ENCODE data around the gene PPP2R2B.

PPP2R2B gene

DNA sequence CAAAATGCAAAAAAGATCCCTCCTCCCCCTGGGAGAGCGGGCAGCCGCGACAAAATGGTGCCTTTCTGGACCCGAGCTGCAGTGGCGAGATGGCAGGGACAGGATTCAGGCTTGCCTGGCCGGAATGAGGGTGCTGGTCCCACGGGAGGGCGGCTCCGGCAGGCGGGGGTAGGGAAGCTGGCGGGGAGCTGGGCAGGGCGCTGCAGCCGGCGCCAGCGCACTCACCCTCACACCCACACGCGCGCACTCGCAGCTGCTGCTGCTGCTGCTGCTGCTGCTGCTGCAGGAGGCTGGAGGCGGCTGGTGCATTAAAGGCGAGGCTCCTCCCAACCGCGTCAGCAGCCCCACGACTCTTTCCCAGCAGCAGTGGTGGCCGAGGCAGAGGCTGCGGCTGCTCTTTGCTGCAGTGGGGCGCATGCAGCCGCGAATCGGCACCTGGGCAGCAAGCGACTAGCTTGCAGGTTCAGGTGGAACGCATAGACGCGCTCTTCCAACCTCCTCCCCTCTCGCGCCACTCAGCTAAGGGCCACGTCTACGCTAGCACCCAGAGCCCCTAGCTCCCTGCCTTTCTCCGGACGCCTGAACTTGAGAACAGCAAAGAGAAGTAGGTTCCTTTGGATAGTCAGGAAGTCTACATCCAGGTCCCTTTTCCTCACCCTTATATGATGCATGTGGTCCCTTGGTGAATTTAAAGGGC is at the start of gene PPP2R2B:
PPP2R2B (minus strand) TSS at position 282 of the 697 bp plus-strand sequence.
- peak; percentile 33 for DNase-seq

DNA sequence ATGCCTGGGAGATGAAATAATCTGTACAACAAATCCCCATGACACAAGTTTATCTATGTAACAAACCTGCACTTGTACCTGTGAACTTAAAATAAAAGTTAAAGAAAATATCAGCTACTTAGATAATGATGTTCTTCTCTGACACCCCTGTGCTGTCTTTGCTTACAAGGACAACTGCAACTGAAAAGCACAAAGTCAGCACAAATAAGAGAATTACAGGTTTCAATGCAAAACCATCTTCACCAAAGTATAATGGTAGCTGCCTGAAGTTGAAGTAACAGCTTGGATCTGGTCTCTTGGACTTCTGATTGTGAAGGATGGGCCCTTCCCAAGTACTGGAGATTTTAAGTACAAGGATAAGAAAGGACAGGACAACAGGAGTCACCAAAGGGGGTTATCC is 45.6 kb upstream of the PPP2R2B start:
- DNase-seq: no peak

DNA sequence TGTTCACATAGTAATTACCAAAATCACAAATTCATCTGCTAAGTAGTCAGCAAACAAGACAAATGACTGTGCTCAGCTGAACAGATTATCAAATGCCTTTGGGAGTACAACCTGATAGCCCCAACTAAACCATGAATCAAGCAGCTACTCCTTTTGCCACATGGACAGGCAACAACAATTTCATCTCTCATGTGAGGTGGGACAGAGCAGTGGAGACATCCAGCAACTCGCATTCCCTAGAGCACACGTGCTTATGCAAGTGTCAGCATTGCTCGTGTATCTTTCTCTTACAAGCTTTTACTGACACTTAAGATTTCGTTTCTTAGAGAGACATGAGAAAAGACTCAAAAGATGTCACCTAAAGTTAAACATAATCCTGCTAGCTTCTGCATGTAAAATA is 42.7 kb upstream of the PPP2R2B start:
- DNase-seq: no peak

DNA sequence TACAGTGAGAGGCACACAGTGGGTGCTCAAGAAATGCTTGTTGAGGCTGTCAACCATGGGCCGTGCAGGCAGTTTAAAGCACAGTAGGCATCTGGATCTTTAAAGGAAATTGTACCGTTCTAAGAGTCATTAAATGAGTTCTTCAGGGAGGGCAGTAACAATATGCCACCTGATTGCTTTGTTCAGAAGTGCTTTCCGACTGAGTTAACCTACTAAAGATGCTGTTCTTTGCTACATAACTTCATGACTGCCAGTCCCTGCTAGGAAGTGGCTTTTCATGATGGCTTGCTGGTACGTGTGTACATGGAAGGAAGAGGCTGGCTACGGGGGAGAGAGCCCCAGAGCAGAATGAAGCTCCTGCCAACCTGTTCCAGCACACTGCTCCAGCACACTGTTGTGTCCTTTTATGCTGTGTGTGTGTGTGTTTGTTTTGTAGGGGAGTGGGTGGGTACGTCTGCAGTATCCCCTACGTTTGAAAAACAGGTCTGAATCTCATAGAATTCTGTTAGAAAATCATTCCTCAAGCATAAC is 41.9 kb upstream of the PPP2R2B start:
- no peak for DNase-seq

DNA sequence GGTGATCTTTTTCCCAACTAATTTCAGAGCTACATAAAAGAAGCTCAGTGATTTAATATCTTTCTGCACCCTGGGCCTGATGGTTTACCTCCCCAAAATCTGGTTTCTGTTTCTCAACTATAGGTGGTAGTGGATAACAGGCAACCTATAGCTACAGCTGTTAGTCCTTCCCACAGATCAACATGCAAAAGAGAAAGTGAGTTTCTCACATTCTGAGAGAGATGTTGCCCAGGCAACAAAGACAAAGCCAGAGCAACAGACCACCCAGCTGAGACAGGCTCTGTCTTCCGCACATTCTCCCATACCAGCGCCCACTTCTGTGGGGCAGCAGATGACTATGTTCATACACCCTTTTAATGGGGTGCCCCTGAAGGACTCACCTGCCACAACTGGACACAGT is 40.7 kb upstream of the PPP2R2B start:
- DNase-seq: no peak

DNA sequence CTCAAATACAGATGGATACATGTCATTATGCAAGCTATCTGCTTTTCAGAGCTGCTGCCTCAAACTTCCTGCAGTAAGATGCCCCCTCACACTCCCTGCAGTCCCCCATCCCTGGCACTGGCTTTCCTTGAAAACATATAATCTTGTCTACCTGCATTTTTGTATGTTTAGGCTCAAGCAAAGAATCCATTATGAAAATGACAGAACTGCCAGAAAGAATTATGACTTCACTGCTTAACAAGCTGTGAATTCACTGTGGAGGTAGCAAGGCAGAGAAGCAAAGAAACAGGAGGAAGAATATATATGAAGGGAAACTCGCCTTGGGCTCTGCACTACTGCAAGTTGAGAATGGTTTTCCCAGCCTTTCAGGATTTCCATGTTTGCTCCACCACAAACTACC is 39.4 kb upstream of the PPP2R2B start:
- DNase-seq: no peak

DNA sequence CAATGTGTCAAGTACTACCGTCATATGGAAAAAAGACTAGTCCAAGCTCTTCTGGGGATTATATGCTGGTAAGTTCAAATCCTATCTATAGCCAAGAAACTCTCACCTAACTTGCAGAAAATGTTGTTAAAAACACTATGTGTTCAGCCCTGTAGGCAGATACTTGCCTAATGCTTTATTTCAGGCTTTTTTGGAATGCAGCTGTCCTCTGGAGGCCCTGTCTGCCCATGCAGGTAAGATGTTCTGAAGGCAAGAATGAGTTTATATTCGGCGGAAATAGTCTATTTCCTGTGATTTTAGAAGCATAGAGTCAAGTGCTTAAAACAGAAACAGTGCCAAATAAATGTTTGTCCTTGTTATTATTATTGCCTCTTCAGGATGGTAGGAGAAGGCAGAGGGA is 34.3 kb upstream of the PPP2R2B start:
- DNase-seq: no peak

DNA sequence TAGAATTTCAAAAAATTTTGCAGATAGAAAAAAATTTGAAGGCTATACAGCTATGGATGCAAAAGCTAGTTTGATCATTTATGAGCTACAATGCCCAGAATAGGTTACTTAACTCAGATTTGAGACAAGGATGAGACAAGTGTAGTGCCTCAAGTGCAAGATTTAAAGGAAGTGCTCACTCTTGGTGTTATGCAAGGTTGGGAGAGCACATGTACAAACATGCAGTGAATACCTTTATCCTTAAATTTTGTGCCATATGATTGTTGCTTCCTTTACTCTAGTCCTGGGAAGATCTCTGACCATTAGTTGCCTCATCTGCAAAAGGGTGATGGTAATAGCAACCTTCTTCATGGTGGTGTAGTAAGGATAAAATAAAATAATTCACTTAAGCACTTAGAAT is 31.7 kb upstream of the PPP2R2B start:
- DNase-seq: no peak

DNA sequence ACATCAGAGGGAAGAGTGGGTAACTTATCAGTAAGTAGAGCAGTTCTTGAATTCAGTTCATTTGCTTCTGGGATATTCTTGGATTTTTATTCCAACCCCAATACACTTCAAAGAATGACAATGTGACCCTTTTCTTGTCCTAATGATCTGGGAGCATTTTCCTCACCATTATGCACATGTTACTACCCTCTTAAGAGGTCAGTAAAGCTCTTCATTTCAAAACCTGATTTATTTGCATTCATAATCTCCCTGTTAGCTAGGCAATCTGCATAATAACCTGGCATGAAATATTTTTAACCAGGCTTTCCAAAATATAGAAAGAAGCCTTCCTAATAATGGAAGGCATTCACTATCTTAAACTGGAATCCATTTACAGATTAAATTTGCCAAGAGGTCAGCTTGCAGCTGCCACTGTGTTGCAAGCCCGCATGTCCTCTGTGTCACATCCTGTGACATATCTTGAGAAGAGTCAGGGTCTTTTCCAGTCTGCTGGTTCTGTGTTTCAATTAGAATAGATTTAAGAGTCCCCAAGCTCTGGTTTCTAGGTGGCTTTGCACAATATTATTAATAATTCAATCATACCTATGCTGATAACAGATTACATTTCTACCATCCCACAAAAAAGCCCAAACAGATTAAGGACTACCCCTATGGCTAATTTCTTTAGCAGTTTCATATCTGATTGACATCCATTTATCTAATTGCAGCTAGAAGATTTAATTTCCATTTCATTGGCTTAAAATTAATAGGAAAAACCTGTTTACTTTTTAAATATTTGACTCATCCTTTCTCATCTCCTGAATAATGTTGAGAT is 30.9 kb upstream of the PPP2R2B start:
- DNase-seq: no peak

DNA sequence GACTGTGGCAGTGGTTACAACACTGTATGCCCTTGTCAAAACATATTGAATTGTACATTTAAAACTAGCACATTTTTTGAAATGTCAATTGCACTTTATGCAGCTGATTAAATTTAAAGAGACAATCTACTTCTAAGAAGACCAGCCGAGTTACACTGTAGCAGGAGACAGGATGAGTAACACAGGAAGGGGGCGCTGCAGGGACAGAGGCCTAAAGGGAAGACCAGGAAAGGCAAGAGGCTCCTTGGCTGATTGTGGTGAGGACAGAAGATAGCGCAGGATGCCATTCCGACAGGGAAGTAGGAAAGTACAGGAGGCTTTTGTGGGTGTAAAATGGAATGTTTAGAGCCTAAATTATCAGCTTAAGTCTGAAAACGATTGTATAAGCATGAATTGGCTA is 28.2 kb upstream of the PPP2R2B start:
- no peak for DNase-seq

DNA sequence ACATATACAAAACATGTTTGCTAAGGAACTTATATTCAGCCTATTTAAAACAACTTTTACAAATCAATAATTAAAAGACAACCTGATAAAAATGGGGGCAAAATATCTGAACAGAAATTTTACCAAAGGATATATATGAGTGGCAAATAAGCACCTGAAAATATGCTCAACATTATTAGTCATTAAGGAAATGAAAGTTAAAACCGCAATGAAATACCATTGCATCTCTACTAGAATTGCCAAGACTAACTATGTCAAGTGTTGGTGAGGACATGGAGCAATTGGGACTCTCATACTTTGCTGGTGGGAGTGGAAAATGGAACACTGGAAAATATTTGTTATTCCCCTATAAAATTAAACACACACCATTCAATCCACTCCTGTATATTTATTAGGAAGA is 26.3 kb upstream of the PPP2R2B start:
- DNase-seq: no peak

DNA sequence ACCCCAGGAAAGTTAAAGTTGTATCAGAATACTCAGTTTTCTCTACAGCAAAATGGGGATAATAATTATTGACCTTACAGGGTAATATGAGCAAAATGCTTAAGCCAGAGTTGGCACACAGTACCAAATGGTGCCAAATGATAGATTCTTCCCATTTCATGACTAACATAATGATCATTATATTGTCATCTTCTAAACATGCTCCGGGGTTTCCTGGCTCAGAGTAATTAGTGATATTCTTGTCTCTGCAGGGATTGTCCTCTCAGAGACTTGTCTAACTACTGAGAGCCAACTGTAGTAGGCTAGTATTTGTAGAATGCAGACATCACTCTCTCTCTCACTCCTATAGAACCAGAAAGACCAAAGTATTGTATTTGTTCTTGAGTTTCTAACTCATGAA is 25.2 kb upstream of the PPP2R2B start:
- DNase-seq: no peak

DNA sequence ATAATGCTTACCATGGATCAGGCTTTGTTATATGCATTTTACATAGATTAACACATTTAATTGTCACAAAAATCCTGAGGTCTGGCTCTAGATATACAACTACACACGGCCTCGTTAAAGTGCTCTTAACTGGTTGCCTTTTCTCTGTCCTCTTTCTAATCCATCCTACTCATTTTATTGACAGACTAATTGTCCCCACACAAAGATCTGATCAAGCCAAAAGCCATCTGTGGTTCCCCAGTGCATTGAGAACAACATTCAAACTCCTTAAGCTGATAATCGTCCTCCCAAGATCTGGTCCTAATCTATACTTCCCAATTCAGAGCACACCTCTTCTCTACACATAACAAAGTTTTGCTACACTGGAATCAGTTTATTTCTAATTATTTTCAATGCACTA is 23.9 kb upstream of the PPP2R2B start:
- no peak for DNase-seq

DNA sequence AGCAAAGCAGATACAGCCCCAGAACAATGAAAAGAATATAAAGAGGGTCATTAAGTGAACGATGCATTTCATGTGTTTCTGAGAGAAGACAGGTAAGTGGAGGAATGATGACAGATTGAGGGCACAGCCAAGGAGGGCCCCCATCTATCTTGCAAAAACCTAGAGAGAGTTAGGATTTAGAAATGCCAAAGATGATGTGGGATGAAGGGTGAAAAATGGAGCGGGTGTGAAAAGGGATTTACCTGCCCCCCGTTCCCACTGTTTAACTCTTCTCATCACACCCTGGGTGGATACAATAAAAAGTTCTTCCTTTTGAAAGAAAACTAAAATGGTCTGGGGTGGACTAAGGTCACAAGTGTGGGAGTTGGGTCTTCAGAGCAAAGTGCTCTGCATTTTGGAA is 18.5 kb upstream of the PPP2R2B start:
- DNase-seq: no peak

DNA sequence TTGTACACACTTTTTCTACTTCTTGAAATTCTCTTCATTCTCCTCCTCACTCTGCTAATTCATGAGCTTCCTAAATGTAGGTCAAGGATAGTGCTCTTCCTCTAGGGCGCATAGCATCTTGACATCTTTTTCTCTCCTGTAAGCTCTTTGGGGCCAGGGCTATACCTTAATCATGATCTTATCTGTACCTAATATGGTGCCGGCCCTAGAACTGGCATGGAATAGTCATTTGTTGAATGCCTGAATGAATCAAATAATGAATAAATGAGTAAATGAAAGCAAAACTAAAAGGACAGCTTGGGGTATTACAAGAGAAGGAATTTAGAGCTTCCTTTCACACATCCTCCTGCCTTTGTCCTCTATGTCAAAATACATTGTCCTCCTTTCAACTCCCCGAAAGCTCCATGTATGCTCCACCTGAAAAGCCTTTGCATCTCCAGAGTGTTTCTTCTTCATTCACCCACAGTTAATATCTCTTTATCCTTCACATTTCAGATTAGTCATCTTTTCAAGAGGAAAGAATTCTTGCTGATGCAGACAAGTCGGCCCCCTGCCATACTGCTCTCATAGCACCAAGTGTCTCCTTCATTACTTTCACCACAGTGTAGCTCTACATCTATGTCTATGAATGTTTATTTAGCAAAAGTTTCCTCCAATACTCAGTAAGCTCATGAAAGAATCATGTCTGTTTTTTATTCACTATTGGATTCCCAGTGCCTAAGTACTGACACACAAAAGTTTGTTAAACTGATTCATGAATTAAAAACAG is 16.4 kb upstream of the PPP2R2B start:
- DNase-seq: no peak

DNA sequence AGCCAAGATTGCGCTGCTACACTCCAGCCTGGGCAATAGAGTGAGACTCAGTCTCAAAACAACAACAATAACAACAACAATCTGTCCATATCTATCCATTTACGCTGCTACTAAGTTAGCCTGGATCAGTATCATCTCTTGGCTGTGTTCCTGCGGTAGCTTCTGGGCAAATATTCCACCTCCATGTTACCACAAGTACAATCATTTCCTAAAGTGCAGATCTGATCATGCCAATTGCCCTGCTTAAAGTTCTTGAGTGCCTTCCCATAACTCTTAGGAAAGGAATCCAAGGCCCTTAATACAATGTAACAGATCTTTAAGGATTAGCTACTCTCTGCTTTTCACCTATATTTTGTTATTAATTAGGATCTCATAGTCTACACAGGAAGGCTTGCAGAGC is 15.4 kb upstream of the PPP2R2B start:
- DNase-seq: no peak

DNA sequence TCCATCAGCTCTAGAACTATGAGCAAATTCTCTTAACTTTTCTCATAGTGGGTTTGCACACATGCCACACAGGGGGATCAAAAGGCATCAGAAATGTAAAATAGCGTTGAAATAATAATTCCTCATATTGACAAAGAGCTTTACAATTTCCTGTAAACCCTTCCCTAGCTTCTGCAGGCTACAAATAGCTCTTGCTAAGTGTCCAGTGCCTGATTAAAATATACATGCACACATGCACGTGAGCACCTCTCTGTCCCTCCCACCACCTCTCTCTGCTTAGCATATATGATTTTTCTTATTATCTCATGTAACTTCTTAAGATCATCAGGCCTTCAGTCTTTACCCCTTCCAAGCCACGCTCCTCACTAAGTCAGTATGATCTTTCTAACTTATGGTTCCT is 13.7 kb upstream of the PPP2R2B start:
- no peak for DNase-seq

DNA sequence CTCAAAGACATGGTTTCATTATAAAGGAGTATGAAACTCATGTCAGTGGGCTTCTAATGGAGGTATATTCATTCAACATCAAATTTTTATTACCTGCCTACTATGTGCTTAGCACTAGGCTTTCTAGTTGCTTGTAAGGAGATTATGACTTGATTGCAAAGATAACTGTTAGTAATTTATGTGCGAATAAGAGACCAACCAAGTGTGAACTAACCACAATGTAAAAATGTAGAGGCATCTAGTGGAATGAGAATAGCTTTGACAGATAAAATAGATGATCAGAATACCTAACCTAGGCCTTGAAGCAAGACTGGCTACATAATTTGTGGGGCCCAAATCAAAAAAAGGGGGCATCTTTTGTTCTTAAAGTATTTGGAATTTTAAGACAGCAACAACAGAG is 13.0 kb upstream of the PPP2R2B start:
- no peak for DNase-seq

DNA sequence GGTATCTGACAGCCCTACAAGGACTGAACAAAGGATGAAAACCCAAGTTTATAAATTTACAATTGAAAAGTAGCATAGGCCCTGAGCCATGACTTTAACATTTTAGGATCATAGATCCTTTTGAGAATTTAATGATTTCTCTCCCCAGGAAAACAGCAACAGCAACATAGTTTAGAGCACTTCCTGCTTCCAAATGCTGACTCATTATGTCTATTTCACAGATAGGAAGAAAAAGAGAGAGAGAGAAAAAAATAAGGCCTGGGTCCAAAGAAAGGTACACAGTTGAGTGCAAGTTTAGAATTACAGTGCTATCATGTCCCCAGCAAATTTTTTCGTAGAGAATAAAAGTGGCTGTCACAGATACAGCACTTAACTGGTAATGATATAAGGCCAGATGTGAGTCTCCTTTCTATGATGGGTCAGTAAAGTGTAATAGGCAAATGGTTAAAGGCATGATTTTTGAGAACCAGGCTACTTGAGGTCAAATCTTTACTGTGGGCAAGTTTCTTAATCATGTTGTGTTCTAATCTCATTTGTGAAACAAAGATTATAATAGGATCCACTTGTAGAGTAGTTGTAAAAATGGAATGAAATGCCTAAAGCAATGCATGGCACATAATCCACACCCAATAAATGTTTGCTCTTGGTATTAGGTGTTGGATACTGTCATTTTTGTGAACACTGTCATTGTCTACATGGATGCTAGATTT is 12.3 kb upstream of the PPP2R2B start:
- no peak for DNase-seq

DNA sequence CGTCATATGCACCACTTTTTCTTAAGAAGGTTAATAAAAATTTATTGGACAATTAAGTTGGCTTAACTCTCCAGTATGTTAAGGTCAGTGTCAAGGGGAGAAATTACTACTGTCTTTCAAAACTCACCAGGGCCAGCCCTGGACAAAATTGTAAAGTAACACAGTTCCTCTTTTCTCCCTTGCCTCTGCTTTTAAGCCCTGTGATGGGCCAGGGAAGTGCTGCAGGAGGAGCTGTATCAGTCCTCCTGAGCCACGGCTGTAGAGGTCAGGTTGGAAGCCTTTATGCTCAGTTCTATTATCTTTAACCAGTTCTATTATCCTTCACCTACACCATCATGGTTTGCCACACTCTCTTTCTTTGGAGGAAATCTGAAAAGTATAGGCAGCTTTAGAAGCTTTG is 11.5 kb upstream of the PPP2R2B start:
- DNase-seq: no peak

DNA sequence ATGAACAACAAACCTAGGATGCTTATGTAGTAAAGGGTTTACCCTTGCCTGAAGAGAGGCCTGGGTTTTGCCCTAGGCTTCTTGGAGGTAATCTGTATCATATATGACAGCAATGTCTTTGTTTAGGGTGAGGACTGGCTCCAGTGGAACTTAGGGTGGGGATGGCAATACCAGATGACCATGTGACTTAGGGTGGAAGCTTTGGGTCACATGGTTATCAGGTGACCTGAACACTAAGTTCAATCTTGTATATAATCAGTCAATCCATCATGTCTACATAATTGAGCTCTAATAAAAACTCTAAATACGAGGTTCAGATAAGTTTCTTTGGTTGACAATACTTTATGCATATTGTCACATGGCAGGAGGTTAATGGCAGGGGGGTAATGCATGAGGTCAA is 10.6 kb upstream of the PPP2R2B start:
- no peak for DNase-seq

DNA sequence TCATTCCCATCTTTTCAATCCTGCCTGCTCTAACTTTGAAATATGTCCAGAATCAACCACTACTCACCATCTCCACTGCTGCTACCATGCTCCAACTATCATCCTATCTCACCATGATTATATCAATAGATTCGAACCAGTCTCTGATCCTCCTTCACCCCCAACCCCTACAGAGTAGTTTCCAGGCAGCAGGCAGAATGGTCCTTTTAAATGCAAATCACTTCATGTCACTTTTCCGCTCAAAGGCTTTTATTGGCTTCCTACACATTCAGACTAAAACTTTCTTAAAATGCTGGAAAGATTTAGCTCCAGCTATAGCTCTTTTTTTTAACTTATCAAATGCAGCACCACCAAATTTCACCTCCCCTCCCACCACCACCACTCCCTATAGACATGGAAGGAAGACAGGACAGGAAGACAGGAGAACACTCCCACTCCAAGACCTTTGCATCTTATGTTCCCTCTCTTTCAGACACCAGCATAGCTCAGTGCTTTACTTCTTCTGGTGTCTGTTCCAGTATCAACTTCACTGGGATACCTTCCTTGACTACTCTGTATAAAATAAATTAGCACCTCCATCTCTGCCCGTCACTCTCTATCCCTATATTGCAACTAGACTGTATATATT is 9.9 kb upstream of the PPP2R2B start:
- no peak for DNase-seq
